ENCODE data around the gene TMED4. TPM values are rescaled to one million over a fixed set of nuclear protein-coding genes. Genes with fewer than 3 reads are reported as not detected.

The TMED4 gene
- total RNA-seq, 4 donors from 2014 or later, result 226 to 303 (median 254) TPM

DNA sequence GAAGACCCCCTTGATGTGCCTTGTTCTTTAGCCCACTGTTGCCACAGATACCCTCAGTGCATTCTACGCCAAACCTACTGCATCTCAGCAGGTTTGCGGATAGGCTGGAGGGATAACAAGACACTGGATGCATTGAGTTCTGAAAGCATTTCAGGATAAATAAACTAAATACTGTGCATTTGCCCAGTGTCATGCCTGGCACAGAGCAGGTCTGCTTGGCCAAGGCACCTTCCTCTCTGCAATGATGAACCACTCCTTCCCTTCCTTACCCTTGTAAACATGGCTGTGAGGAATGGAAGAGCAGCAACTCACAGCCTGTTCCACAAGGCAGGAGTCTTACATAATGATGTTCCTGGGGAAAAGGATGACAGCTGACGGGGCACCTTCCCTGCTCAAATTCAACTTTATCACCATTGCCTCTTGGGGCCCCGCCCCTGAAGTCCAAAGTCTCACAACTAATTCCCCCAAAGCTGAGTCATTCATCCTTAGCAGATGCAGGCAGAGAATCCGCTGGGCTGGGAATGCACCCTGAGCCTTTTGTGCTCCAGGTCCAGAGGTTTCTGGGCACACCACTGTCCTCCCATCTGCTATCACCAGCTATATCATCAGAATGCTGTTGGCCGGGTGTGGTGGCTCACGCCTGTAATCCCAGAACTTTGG, 19.9 kb downstream of the TMED4 start:
- intact Hi-C loops (cut with DNase I; ENCODE audit: low total_unique reads) (loop anchor here (10.0 kb wide), 1 partner anchor 327 kb away; no protein-coding TSS in a partner anchor), in situ Hi-C loops (cut with MboI; ENCODE audit: low pct_ligation_motif_present in 1 of 4, low pct_unique_long_range_greater_than_20kb in 1 of 4, low sequenced_read_pairs in 3 of 4) (loop anchor here in 1 of 4 donors (25.0 kb wide), 1 partner anchor 325 kb away; no protein-coding TSS in a partner anchor)
- Histone ChIP-seq H3K27me3 (no peaks in the 10 kb centered on the region), H3K36me3 (peaks cover 0 to 6% (median 0%) of the 10 kb centered on the region in 4 donors), H3K4me3 (no peak overlapping the region), H3K4me1 (peaks cover 0 to 9% (median 3%) of the 10 kb centered on the region in 4 donors), H3K9me3 (no peaks in the 10 kb centered on the region), H3K27ac (no peak overlapping the region)
- WGBS, 2 donors (ENCODE audit: low coverage in 1 of 2), result 75% methylated on average over 7 of the region's 7 CpGs; no CpG with 5 or more reads in 1 of the 2 donors
- TF ChIP-seq EP300 (IDR thresholded peaks at IDR 0.05; ENCODE audit: low read depth) (no peak), POLR2A (IDR thresholded peaks at IDR 0.05) (no peak), POLR2AphosphoS5 (IDR thresholded peaks at IDR 0.05) (no peak)
- TF ChIP-seq, protein P1, sequence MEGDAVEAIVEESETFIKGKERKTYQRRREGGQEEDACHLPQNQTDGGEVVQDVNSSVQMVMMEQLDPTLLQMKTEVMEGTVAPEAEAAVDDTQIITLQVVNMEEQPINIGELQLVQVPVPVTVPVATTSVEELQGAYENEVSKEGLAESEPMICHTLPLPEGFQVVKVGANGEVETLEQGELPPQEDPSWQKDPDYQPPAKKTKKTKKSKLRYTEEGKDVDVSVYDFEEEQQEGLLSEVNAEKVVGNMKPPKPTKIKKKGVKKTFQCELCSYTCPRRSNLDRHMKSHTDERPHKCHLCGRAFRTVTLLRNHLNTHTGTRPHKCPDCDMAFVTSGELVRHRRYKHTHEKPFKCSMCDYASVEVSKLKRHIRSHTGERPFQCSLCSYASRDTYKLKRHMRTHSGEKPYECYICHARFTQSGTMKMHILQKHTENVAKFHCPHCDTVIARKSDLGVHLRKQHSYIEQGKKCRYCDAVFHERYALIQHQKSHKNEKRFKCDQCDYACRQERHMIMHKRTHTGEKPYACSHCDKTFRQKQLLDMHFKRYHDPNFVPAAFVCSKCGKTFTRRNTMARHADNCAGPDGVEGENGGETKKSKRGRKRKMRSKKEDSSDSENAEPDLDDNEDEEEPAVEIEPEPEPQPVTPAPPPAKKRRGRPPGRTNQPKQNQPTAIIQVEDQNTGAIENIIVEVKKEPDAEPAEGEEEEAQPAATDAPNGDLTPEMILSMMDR (IDR thresholded peaks at IDR 0.05), result no peak
- peak; percentile 73 for DNase-seq

DNA sequence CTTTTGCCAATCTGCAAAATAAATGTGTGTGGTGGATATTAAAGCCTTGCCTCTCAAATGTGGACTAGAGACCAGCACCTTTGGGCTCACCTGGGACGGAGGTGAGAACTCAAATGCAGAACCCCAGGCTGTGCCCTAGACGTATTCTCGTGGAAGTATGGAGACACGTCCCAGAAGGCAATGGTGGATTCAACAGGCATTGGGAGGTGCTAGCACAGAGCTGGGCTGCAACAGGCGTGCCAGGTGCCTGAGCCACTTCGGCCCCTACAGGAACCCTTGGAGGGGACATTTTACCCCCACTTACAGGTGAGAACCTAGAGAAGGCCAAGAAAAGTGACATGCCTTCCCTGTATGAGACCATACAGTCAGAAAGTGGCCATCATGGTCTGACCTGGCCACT, 20.6 kb downstream of the TMED4 start:
- no peak overlapping the region for H3K27ac ChIP-seq
- peaks cover 0 to 5% (median 0%) of the 10 kb centered on the region in 4 donors for H3K36me3 ChIP-seq
- H3K4me3 ChIP-seq, result no peak overlapping the region
- H3K4me1 ChIP-seq, result peaks cover 0 to 9% (median 3%) of the 10 kb centered on the region in 4 donors
- H3K27me3 ChIP-seq, result no peaks in the 10 kb centered on the region
- intact Hi-C loops (cut with DNase I; ENCODE audit: low total_unique reads) (loop anchor here (10.0 kb wide), 1 partner anchor 327 kb away; no protein-coding TSS in a partner anchor), in situ Hi-C loops (cut with MboI; ENCODE audit: low pct_ligation_motif_present in 1 of 4, low pct_unique_long_range_greater_than_20kb in 1 of 4, low sequenced_read_pairs in 3 of 4) (loop anchor here in 1 of 4 donors (25.0 kb wide), 1 partner anchor 324 kb away; no protein-coding TSS in a partner anchor)
- H3K9me3 ChIP-seq, result no peaks in the 10 kb centered on the region
- WGBS, 2 donors (ENCODE audit: low coverage in 1 of 2), result 65 to 91% methylated on average over 5 to 6 of the region's 6 CpGs
- TF ChIP-seq POLR2AphosphoS5 (IDR thresholded peaks at IDR 0.05) (no peak), EP300 (IDR thresholded peaks at IDR 0.05; ENCODE audit: low read depth) (no peak), POLR2A (IDR thresholded peaks at IDR 0.05) (no peak)
- TF ChIP-seq, protein P1 (IDR thresholded peaks at IDR 0.05), result no peak
- no peak for DNase-seq

- no peaks in the 10 kb centered on the region for H3K9me3 ChIP-seq
- H3K27ac ChIP-seq, result no peak overlapping the region
- TF ChIP-seq POLR2A (IDR thresholded peaks at IDR 0.05) (no peak), EP300 (IDR thresholded peaks at IDR 0.05; ENCODE audit: low read depth) (no peak), POLR2AphosphoS5 (IDR thresholded peaks at IDR 0.05) (no peak)
- TF ChIP-seq, protein P1 (IDR thresholded peaks at IDR 0.05), result no peak
- no peak overlapping the region for H3K4me3 ChIP-seq
- no peaks in the 10 kb centered on the region for H3K36me3 ChIP-seq
- H3K27me3 ChIP-seq, result no peaks in the 10 kb centered on the region
- WGBS, 2 donors (ENCODE audit: low coverage in 1 of 2), result 88% methylated on average over 4 of the region's 4 CpGs; no CpG with 5 or more reads in 1 of the 2 donors
- intact Hi-C loops (cut with DNase I; ENCODE audit: low total_unique reads), result no loop called here
- no peak for DNase-seq
- in situ Hi-C loops (cut with MboI; ENCODE audit: low pct_ligation_motif_present in 1 of 4, low pct_unique_long_range_greater_than_20kb in 1 of 4, low sequenced_read_pairs in 3 of 4), result loop anchor here in 1 of 4 donors (25.0 kb wide), 1 partner anchor 322 kb away; no protein-coding TSS in a partner anchor
- H3K4me1 ChIP-seq, result peaks cover 0 to 9% (median 2%) of the 10 kb centered on the region in 4 donors
These were observed 22.5 kb downstream of the TMED4 start for GRCh38 chr7:44559485-44559884.

GRCh38 chr7:44557485-44557884, 24.5 kb downstream of the TMED4 start:
- in situ Hi-C loops (cut with MboI; ENCODE audit: low pct_ligation_motif_present in 1 of 4, low pct_unique_long_range_greater_than_20kb in 1 of 4, low sequenced_read_pairs in 3 of 4), result loop anchor here in 1 of 4 donors (25.0 kb wide), 1 partner anchor 320 kb away; no protein-coding TSS in a partner anchor
- WGBS, 2 donors (ENCODE audit: low coverage in 1 of 2), result 83 to 94% methylated on average over 2 of the region's 2 CpGs
- TF ChIP-seq EP300 (IDR thresholded peaks at IDR 0.05; ENCODE audit: low read depth), result no peak
- TF ChIP-seq POLR2AphosphoS5 (IDR thresholded peaks at IDR 0.05), result no peak
- TF ChIP-seq, protein P1 (IDR thresholded peaks at IDR 0.05), result no peak
- TF ChIP-seq POLR2A (IDR thresholded peaks at IDR 0.05), result no peak
- DNase-seq, result no peak
- intact Hi-C loops (cut with DNase I; ENCODE audit: low total_unique reads), result no loop called here
- no peak overlapping the region for H3K27ac ChIP-seq
- peaks cover 0 to 9% (median 2%) of the 10 kb centered on the region in 4 donors for H3K4me1 ChIP-seq
- H3K4me3 ChIP-seq, result no peak overlapping the region
- H3K36me3 ChIP-seq, result no peaks in the 10 kb centered on the region
- no peaks in the 10 kb centered on the region for H3K27me3 ChIP-seq
- H3K9me3 ChIP-seq, result no peaks in the 10 kb centered on the region

Measured in transverse colon (tissue), 4 donors.